Retina (tissue), 1 donor: ENCODE data around the gene IFNGR2.
"Not testable (repeated sequence)": the region's sequence is repeated elsewhere in the genome, so short reads cannot be mapped to it uniquely, and the experiment has no call there.

Source experiments
- DNase-seq: peaks from one replicate; pipeline ENCODE4 v3.0.0-alpha.2; 2016

The IFNGR2 gene

DNA sequence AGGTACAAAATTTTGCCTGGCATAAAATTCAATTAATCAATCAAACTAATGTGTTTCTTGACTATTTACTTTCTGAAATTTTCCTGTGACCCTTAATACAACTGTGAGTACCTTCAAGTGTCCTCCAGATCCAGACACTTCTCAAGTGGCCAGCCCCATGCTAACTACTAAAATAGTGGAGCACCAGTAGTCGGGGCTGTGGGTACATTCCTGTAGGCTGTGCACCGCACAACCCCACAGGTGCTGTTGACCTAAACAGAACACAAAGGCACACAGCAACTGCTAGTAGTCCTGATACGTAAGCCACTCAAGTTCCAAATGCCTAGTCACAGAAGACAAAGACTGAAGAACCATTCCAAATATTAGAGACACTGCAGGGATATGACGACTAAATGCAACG is 40.0 kb downstream of the IFNGR2 start:
- no peak for DNase-seq

DNA sequence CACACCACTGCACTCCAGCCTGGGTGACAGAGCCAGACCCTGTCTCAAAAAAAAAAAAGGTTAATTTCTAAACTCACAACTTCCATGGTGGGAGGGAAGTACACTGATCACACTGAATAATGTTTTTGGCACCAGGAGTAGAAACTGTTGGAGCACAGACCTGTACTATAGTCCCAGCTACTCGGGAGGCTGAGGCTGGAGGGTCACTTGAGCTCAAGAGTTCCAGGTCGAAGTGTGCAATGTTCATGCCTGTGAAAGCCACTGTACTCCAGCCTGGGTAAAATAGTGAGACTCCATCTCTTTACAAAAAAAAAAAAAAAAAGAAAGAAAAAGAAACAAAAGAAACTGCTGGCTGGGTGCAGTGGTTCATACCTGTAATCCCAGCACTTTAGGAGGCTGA is 41.3 kb downstream of the IFNGR2 start:
- no peak for DNase-seq

DNA sequence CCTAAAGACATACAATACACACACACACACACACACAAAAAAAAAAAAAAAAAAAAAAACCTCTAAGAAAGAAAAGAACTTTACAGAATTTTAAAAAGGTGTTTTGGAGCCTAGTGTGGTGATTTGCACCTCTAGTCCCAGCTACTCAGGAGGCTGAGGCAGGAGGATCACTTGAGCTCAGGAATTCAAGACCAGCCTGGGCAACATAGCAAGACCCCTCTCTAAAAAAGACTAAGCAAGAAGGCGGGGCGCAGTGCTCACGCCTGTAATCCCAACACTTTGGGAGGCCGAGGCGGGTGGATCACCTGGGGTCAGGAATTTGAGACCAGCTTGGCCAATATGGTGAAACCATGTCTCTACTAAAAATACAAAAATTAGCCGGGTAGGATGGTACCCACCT is 43.4 kb downstream of the IFNGR2 start:
- not testable (repeated sequence) for DNase-seq

DNA sequence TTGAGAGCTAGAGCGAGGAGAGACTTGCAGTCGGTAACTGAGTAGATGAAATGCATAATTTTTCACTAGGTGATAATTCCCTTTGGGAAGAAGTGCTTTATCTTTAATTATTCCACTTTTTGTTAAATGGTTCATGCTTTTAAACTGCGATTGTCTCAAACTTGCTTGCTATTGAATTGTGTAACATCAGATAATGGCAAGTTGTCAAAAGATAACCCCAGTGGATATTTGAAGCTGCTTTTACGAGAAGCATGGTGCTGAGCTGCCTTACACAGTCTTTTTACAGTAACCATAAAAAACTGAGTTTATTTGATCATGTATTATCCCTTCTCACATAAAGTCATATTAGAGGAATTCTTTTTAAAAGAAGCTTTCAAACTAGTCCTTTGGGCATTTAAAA is 46.4 kb downstream of the IFNGR2 start:
- DNase-seq = no peak

DNA sequence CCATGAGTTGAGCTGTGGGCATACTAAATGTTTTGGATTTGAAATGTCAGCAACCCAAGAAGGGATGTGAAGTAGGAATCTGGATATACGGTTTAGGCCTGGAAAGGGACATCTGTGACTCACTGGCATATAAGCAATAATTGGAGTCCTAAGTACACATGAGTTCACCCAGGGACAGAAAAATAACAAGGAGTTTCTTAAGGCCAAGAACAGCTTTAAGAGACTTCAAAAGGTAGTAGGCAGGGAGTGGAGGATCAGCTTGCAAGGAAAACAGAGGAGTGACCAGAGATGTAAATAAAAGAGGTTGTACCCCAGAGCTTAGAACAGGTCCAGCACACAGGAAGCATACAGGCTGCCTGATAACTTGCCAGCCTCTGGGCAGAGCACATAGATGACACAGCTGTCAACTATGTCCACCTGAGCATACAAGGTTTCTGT is 48.4 kb downstream of the IFNGR2 start:
- DNase-seq = no peak

DNA sequence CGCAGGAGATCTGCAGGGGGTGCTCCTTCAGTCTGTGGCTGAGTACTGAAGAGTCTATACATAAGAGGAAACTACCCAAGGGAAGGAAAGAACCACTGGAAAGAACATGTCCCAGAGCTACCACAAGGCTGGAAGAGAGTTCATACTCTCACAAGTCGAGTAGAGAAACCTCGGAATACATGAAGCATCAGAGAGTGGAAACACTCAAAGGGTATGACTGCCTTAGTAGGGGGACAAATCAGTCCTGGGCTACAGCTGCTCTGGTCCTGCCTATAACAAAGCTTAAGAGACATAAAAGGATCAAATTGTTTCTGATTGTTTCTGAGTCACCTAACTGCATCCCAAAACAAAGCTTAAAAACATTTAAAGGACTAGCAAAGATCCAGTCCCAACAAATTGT is 49.1 kb downstream of the IFNGR2 start:
- DNase-seq = no peak

DNA sequence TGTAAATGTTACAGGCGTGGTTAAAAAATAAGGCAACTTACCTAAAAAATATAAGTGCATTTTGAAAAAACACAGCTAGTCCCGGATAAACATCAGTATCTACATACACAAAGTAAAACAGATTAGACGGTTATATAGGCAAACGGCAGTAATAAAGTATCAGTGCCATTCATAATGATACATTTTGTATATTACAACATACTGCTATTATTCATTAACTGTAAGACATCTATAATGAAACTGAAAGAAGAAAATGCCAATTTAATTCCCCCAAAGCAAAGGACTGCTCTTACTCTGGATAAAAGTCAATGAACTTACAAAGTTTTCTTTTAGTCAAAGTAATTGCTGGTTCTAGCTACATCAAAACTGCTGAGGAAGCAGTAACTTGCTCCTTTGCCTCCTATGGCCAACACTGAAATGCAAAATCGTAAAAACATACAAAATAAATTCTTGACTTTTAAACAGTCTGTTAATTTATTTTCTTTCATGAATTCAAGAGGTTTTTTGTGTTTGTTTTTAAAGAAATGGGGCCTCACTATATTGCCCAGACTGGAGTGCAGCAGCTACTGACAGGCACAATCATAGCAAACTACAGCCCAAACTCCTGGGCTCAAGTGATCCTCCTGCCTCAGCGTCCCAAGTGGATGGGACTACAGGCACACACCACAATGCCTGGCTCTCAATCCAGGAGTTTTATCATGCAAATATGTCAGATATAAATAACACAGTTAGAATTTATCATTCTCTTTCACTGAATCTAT is 52.7 kb downstream of the IFNGR2 start:
- no peak for DNase-seq

DNA sequence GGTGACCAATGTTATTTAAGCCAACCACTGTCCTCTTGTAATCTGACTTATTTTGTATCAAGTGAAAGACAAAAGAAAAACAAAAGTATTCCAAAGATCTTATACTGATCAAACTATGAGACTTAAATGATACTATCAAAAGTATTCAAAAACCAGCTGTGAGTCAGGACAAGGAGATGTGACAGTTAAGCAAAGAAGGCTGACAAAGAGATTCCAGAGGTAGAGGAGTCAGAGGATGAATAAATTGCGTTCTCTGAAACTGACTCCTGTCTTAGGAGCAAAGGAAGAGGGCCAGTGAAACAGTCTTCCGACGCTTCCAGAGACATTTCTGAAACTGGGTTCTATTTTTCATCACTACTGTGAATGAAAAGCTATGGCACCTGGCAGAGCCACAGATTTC is 55.6 kb downstream of the IFNGR2 start:
- DNase-seq = no peak

DNA sequence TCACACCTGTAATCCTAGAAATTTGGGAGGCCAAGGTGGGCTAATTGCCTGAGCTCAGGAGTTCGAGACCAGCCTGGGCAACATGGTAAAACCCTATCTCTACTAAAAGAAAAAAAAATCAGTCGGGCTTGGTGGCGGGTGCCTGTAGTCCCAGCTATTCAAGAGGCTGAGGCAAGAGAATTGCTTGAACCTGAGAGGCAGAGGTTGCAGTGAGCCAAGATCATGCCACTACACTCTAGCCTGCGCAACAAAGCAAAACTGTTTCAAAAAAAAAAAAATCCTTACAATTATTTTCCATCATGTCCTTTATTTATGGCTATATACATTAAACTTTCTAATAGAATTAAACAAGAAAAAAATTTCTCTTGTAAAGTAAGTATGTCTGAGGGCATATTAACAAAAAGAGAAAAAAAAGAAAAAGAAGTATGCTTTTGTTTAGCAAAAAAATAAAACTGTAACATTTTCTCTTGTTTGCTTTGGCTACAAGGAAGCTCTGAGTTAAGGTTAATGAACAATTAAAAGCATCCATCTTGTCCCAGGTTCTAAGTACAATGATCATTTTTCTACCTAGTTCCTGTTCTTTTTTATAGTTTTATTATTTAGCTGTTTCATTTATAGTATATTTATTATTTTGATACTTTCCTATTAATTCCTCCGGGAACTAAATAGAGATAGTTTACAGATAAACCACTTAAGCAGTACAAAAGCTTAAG is 58.5 kb downstream of the IFNGR2 start:
- DNase-seq = no peak

DNA sequence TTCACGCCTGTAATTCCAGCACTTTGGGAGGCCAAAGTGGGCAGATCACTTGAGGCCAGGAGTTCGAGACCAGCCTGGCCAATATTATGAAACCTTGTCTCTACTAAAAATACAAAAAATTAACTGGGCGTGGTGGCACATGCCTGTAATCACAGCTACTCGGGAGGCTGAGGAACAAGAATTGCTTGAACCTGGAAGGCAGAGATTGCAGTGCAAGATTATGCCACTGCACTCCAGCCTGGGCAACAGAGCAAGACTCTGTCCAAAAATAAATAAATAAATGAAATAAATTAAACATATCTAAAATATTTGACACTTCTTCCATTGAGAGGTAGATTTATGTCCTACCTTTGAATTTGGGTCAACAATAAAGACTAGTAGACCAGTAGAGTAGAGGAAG is 66.0 kb downstream of the IFNGR2 start:
- not testable (repeated sequence) for DNase-seq

DNA sequence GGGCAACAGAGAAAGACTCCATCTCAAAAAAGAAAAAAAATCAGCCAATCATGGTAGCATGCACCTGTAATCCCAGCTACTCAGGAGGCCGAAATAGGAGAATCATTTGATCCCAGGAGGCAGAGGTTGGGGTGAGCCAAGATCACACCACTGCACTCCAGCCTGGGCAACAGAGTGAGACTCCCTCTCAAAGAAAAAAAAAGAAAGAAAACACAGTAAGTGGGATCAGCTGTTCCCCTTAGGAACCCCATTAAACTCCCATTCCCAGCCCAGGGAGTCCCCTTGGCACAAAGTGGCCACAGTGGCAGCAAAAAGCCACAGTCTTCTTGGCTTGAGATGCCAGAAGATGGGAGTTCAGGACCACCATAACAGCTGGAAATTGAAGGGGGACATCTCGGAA is 67.5 kb downstream of the IFNGR2 start:
- DNase-seq = no peak

DNA sequence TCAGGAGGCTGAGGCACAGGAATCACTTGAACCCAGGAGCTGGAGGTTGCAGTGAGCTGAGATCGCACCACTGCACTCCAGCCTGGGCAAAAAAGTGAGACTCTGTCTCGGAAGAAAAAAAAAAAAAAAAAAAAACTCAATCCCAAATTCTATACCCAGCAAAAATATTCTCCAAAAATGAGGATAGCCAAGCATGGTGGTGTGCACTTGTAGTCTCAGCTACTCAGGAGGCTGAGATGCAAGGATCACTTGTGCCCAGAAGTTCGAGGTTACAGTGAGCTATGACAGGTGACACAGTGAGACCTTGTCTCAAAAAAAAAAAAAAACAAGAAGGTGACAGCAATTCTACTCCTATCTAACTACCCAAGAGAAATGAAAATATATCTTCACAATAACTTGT is 70.1 kb downstream of the IFNGR2 start:
- no peak for DNase-seq

DNA sequence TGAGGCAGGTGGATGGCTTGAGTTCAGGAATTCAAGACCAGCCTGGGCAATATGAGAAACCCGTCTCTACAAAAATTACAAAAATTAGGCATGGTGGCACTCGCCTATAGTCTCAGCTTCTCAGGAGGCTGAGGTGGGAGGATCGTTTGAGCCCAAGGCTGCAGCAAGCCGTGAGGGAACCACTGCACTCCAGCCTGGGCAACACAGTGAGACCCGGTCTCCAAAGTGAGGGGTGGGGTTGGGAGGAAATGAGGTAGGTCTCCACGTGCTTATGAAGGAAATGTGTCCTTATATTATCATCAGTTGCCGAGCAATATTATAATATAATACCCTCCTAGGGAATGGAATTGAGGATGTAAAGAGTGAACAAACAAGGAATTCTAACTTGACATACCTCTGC is 73.9 kb downstream of the IFNGR2 start:
- no peak for DNase-seq

DNA sequence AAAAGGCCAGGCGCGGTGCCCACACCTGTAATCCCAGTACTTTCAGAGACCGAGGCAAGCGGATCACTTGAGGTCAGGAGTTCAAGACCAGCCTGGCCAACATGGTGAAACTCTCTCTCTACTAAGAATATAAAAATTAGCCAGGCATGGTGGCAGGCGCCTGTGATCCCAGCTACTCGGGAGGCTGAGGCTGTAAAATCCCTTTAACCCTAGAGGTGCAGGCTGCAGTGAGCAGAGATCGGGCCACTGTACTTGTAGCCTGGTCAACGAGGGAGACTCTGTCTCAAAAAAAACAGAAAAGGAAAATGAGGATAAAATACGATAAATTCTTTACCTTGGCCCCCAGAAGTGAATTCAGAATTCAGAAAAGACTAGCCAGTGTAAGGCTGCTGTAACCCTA is 75.0 kb downstream of the IFNGR2 start:
- no peak for DNase-seq

DNA sequence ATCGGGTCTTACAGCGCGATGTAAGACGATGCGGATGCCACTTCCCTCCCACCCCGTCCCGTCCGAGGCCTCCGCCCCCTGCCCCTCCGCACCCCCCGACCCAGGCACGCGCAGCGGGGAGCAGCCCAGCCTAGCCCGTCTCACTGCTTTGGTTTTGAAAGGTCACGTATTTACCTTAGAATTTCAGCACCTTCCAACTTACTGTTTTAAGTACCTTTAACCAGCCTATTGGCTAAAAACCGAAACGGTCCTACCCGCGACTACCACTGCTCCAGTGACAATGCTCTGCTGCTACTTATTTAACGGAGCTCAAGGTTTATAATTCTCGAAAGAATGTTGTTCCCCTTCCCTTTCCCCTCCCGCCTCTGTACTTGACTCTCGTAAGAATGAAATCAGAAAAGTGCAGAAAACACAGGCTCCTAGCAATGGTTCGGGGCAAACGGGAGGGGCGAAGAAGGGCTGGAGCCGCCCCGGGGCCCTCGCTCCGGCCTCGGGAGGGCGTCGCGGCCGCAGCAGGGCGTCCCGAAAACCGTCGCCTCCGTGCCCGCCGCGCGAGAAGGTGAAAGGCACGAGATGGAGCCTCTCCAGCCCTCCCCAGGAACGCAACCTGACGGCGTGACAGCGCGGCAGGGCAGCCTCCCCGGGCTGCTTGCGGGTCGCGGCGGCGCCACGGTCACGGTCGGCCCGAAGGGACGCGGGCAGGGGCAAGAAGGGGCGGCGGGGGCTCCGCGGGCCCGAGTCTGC is 75.9 kb downstream of the IFNGR2 start:
- DNase-seq = peak; percentile 73

DNA sequence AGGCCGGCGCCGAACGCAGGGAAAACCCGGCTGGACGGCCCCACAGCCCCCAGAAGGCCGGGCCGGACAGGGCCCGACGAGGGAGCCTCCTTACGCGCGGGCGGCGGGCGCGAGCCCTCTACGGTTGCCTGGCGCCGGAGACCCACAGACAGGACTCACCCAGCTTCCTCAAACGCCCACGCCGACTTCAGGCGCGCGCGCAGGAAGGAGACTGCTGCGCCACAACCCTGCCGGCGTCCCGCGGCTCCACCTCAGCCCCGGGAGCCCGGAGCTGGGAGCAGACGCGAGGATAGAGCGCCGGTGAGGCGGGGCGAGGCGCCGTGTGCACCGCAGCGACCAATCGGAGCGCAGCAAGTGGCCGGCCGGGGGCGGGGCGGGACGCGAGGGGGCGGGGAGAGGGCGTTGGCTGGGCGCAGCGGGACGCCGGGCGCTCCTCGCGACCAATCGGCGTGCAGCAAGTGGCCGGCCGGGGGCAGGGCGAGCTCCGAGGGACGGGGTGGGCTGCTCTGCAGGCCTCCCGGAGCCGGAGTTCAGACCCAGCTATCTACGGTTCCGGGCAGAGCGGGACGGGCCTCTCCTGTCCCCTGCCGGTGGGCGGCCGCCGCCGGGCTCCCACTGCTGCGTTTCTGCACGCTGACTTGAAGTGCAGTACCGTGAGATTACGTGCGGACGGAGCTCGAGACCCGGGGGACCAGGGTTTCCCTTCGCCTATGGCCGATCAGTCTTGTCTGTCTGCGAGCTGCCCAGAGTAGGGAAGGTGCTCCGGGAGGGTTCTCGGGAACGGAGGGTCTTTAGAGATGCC is 76.7 kb downstream of the IFNGR2 start, which contains the start of gene TMEM50B:
TSS of gene TMEM50B (minus strand) at position 296 of the 802 bp plus-strand sequence. CDS start 11,089 bp downstream, outside the sequence.
- peak; percentile 93 for DNase-seq

DNA sequence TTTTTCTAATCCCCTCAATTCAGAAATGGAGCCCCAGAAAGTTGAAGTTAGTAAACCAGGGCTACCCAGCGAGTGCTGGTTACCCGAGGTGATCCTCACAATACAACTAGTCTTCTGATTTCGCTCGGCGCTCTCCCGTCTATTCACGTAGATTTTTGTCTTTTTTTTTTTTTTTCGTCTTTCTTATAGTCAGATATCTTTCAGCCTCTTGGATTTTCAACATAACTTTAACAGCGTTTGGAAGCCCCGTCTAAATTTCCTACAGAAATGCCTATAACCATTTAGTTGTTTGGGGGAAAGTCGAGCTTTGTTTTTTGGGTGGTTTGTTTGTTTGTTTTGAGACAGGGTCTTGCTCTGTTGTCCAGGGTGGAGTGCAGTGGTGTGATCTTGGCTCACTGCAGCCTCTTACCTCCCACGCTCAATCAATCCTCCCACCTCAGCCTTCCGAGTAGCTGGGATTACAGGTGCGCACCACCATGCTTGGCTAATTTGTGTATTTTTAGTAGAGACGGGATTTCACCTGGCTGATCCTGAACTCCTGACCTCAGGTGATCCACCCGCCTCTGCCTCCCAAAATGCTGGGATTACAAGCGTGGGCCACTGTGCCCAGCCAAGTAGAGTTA is 77.4 kb downstream of the IFNGR2 start:
- no peak for DNase-seq

DNA sequence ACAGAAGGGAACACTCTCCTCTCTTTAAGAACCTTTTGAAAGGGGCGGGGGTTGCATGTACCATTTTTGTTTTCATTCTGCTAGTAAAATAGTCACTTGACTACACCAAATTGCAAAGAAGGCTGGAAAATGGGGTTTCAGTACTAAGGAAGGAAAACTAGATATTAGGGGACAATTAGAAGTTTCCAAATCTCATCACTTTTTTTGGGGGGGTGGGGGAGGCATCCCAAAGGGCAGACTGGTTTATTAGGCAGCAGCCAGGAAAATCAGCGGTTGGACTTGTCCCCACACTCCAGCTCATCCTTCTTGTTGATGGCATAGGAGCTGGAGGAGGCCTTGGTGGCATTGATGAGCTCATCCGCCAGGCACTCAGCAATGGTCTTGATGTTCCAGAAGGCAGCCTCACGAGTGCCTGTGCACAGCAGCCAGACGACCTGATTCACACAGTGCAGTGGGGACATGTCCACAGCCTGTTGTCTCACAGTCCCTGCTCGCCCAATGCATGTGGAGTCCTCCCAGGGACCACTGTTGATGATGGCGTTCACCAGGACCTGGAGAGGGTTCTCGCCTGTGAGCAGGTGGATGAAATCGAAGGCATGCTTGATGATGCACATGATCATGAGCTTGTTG is 78.2 kb downstream of the IFNGR2 start:
- no peak for DNase-seq
